Measurements from ENCODE around the gene CDH8.

GRCh38 chr16:61807551-61807950, 228.7 kb downstream of the CDH8 start:
- TF ChIP-seq, protein P1, sequence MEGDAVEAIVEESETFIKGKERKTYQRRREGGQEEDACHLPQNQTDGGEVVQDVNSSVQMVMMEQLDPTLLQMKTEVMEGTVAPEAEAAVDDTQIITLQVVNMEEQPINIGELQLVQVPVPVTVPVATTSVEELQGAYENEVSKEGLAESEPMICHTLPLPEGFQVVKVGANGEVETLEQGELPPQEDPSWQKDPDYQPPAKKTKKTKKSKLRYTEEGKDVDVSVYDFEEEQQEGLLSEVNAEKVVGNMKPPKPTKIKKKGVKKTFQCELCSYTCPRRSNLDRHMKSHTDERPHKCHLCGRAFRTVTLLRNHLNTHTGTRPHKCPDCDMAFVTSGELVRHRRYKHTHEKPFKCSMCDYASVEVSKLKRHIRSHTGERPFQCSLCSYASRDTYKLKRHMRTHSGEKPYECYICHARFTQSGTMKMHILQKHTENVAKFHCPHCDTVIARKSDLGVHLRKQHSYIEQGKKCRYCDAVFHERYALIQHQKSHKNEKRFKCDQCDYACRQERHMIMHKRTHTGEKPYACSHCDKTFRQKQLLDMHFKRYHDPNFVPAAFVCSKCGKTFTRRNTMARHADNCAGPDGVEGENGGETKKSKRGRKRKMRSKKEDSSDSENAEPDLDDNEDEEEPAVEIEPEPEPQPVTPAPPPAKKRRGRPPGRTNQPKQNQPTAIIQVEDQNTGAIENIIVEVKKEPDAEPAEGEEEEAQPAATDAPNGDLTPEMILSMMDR (IDR thresholded peaks at IDR 0.05): no peak
- no peak for TF ChIP-seq EP300 (IDR thresholded peaks at IDR 0.05)
